Sigmoid colon (tissue), 7 donors: ENCODE data around the gene RBM10. TPM values are rescaled to one million over a fixed set of nuclear protein-coding genes. Genes with fewer than 3 reads are reported as not detected.
"Not testable (repeated sequence)": the region's sequence is repeated elsewhere in the genome, so short reads cannot be mapped to it uniquely, and the experiment has no call there.

ENCODE experiments used
- DNase-seq: peaks from one replicate; pipeline ENCODE4 v3.0.0-alpha.2; 2019
- H3K27ac ChIP-seq, 4 donors: fragments of 200-600 bp; sonication (generic); one replicate each; pipeline ENCODE4 v1.5.1; 2016 to 2019; ENCODE audit warnings: mild to moderate bottlenecking in 1 of 4
- H3K27me3 ChIP-seq, 3 donors: fragments of 200-600 bp; sonication (generic); one replicate each; pipeline ENCODE4 v1.5.1; 2019; ENCODE audit warnings: mild to moderate bottlenecking in 1 of 3
- H3K36me3 ChIP-seq, 4 donors: fragments of 200-600 bp; sonication (generic); one replicate each; pipeline ENCODE4 v1.5.1; 2016 to 2019
- H3K4me1 ChIP-seq, 4 donors: fragments of 200-600 bp; sonication (generic); one replicate each; pipeline ENCODE4 v1.5.1; 2017 to 2019
- H3K4me3 ChIP-seq, 4 donors: fragments of 200-600 bp; sonication (generic); one replicate each; pipeline ENCODE4 v1.5.1; 2017 to 2019; ENCODE audit warnings: mild to moderate bottlenecking in 2 of 4, moderate library complexity in 1 of 4
- H3K9me3 ChIP-seq, 4 donors: fragments of 200-600 bp in 3 of 4; sonication (generic) in 3 of 4; one replicate each; pipeline versions ENCODE4 v1.5.1 to v1.6.1; 2013 to 2019
- EP300 ChIP-seq, 4 donors: sonication (generic); formaldehyde crosslinking; IDR thresholded peaks; one replicate each; pipeline ENCODE4 v1.6.1; 2017; ENCODE audit warnings: antibody characterized with exemption in 4 of 4
- POLR2A ChIP-seq, 2 donors: fragments of 450-650 bp; IDR thresholded peaks; one replicate each; pipeline ENCODE4 v1.6.1; 2016; ENCODE audit warnings: antibody characterized with exemption in 2 of 2, mild to moderate bottlenecking in 2 of 2, moderate library complexity in 2 of 2
- POLR2AphosphoS5 ChIP-seq, 4 donors: sonication (generic); formaldehyde crosslinking; IDR thresholded peaks; one replicate each; pipeline ENCODE4 v1.6.1; 2017; ENCODE audit warnings: antibody characterized with exemption in 4 of 4
- WGBS, 2 donors: extraction: QIAGEN DNeasy Blood & Tissue Kit; methylation state at CpG; one replicate each; pipeline ENCODE4 v1.1.7; 2013; 5-methylcytosine and 5-hydroxymethylcytosine counted together
- intact Hi-C: fragments of 100-400 bp; cut with DNase I; formaldehyde crosslinking; loops from one replicate; pipeline ENCODE4 v1.15.1; 2023
- polyA plus RNA-seq, 3 donors: library from polyadenylated mRNA; stranded (reverse); fragments of 200-250 nt; gene quantifications; one replicate each; pipeline ENCODE4 v1.2.3, GENCODE V29; 2013
- total RNA-seq, 4 donors: library from RNA; depleted of rRNA; stranded (reverse); fragments of >200 nt; gene quantifications; one replicate each; pipeline ENCODE4 v1.1.0, GENCODE V29; 2016
- TF ChIP-seq, protein P1 (sequence below), 4 experiments: fragments of 450-650 bp in 3 of 4; fragments of 200-600 bp in 1 of 4; IDR thresholded peaks; one replicate each; pipeline ENCODE4 v1.5.1; 2016 to 2019; ENCODE audit warnings: antibody characterized with exemption in 4 of 4, mild to moderate bottlenecking in 3 of 4, moderate library complexity in 2 of 4
- donor health status: healthy with polysubstance abuse.
- donor health status: Bipolar disorder and iron deficiency.
- donor health status: healthy.

Gene RBM10
- total and polyA plus RNA-seq, 7 donors, result 15.0 to 44.3 (median 22.4) TPM

DNA sequence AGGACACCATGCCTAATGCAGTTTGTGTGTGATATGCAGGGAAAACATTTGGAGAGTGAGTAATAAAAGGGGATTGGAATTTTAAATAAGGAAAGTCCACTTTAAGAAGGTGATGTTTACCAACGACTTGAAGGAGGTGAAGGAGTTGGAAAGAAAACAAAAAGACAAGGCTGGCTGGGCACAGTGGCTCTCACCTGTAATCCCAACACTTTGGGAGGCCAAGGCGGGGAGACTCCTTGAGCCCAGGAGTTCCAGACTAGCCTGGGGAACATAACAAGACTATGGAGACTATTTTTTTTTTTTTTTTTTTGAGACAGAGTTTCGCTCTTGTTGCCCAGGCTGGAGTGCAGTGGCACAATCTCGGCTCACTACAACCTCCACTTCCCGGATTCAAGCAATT lies 11.5 kb upstream of the RBM10 start:
- Histone ChIP-seq H3K36me3 (no peaks in the 10 kb centered on the region), H3K4me1 (peaks cover 0 to 9% (median 0%) of the 10 kb centered on the region in 4 donors), H3K9me3 (no peaks in the 10 kb centered on the region), H3K27me3 (no peaks in the 10 kb centered on the region), H3K27ac (no peak overlapping the region), H3K4me3 (no peak overlapping the region)
- intact Hi-C loops, result no loop called here
- no peak for TF ChIP-seq EP300 (IDR thresholded peaks at IDR 0.05)
- DNase-seq, result peak; percentile 48
- WGBS, 2 donors, result 82 to 83% methylated on average over 4 to 5 of the region's 5 CpGs

DNA sequence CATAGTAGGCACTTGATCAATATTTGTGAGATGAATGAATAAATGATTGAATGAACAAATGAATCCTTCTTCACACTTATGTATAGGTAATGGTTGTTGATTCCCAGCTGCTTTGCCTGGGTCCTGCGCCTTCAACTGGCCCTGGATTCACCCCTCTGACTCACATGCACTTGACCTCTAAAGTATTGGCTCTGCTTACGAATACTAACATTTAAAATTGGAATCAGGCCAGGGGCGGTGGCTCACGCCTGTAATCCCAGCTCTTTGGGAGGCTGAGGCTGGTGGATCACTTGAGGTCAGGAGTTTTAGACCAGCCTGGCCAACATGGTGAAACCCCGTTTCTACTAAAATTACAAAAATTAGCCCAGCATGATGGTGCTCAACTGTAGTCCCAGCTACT lies 9.4 kb upstream of the RBM10 start:
- H3K27ac ChIP-seq, H3K36me3 ChIP-seq, H3K9me3 ChIP-seq, H3K4me3 ChIP-seq, H3K27me3 ChIP-seq, intact Hi-C loops, H3K4me1 ChIP-seq: not testable (repeated sequence)
- 45 to 80% methylated on average over 5 of the region's 5 CpGs for WGBS, 2 donors
- peak; percentile 45 for DNase-seq

DNA sequence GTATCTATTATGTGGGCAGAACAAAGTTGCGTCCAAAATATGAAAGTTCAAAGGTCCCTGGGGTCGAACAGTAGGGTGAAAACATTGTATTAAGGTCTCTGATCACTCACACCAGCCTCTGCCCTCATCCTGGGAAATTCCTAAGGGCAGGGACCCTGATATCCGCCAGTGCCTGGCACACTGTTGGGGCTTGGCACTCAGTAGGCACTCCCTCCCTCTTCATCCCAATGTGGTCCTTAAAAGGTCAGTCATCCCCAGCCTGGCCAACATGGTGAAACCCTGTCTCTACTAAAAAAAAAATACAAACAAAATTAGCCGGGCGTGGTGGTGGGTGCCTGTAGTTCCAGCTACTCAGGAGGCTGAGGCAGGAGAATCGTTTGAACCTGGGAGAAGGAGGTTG lies 6.8 kb upstream of the RBM10 start:
- TF ChIP-seq, protein P1, sequence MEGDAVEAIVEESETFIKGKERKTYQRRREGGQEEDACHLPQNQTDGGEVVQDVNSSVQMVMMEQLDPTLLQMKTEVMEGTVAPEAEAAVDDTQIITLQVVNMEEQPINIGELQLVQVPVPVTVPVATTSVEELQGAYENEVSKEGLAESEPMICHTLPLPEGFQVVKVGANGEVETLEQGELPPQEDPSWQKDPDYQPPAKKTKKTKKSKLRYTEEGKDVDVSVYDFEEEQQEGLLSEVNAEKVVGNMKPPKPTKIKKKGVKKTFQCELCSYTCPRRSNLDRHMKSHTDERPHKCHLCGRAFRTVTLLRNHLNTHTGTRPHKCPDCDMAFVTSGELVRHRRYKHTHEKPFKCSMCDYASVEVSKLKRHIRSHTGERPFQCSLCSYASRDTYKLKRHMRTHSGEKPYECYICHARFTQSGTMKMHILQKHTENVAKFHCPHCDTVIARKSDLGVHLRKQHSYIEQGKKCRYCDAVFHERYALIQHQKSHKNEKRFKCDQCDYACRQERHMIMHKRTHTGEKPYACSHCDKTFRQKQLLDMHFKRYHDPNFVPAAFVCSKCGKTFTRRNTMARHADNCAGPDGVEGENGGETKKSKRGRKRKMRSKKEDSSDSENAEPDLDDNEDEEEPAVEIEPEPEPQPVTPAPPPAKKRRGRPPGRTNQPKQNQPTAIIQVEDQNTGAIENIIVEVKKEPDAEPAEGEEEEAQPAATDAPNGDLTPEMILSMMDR (IDR thresholded peaks at IDR 0.05), result no peak
- no peak for TF ChIP-seq POLR2AphosphoS5 (IDR thresholded peaks at IDR 0.05)
- TF ChIP-seq EP300 (IDR thresholded peaks at IDR 0.05), result no peak
- no peak for TF ChIP-seq POLR2A (IDR thresholded peaks at IDR 0.05)
- no peak for DNase-seq
- H3K36me3 ChIP-seq, result peaks cover 0 to 10% (median 0%) of the 10 kb centered on the region in 4 donors
- H3K27me3 ChIP-seq, result no peaks in the 10 kb centered on the region
- intact Hi-C loops, result no loop called here
- H3K9me3 ChIP-seq, result no peaks in the 10 kb centered on the region
- no peak overlapping the region for H3K4me3 ChIP-seq
- peaks cover 0 to 2% (median under 1%) of the 10 kb centered on the region in 4 donors for H3K4me1 ChIP-seq
- no peak overlapping the region for H3K27ac ChIP-seq
- 86 to 91% methylated on average over 6 of the region's 6 CpGs for WGBS, 2 donors

DNA sequence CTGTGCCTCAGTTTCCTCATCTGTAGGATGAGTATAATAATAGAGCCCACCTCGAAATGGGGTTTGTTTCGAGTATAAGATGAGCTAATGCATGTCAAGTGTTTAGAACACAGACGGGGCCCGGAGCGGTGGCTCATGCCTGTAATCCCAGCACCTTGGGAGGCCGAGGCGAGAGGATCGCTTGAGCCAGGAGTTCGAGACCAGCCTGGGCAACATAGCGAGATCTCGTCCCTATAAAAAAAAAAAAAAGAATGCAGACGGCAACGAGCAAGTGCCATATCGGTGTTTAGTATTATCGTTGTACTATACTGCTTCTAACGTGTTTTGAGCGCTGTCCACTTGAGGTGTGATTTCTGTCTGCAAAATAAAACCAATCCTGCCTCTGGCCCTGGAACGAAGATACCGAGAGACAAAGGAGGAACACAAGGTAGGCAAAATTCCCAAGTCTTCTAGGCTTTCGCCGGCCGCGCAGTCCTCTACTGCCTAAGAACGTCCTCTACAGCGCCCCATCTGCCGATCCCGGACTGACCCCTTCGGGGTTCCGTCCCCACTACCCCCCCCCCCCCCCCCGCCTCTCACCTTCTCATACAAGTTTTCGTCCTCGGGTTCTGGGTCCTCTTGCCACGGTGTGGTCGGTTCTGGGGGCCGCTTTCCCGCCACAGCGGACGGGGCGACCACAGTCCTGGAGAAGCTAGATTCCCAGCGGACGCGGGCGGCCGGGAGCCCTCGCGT lies 961 bp upstream of the RBM10 start:
- WGBS, 2 donors, result 1 to 3% methylated on average over 43 of the region's 46 CpGs
- peaks cover 0 to 10% (median 0%) of the 10 kb centered on the region in 4 donors for H3K36me3 ChIP-seq
- peak overlapping the region; percentile 92 to 96 (median 94) for H3K27ac ChIP-seq
- DNase-seq, result peak; percentile 70
- peak overlapping the region; percentile 62 to 69 (median 68) for H3K4me3 ChIP-seq
- H3K9me3 ChIP-seq, result no peaks in the 10 kb centered on the region
- intact Hi-C loops, result loop anchor here (10.0 kb wide), 2 partner anchors 91 to 341 kb away; partner anchors contain the start of genes USP11 and ZNF41
- no peaks in the 10 kb centered on the region for H3K27me3 ChIP-seq
- no peak for TF ChIP-seq POLR2A (IDR thresholded peaks at IDR 0.05)
- TF ChIP-seq, protein P1 (IDR thresholded peaks at IDR 0.05), result no peak
- TF ChIP-seq POLR2AphosphoS5 (IDR thresholded peaks at IDR 0.05), result no peak
- TF ChIP-seq EP300 (IDR thresholded peaks at IDR 0.05), result no peak
- H3K4me1 ChIP-seq, result peaks cover 0 to 30% (median 18%) of the 10 kb centered on the region in 4 donors

DNA sequence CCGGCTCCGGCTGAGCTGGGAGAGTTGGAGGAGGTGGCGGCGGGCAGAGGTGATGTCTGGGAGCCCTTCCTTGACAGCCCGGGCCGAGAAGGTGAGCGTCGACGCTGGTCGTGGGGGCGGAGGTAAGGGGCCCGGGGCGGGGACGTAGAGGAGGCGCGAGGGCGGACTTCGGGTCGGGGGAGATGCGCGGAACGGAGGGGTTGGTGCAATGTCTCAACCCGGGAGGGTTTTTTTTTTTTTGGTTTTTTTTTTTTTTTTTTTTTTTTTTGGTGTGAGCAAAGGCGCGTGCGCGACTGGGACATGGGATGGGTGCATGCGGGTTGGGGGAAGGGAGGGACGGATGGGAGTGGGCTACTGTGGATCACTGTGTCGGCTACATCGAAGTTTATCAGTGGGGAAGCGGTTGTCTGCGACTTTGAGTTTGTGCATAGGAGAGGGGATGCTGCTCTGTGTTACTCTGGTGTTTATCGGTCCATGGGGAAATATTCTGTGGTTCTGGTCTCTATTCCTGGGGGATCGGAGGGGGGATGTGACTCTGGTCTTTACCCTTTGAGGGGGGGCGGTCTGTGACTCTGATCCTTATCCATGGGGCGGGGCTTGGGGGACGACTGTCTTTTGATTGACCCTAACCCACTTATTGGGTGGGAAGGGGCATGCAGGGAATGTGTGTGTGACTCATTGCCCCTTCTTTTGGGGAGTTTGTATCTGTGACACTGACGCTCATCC lies 537 bp downstream of the RBM10 start:
- TF ChIP-seq POLR2AphosphoS5 (IDR thresholded peaks at IDR 0.05), result no peak
- TF ChIP-seq POLR2A (IDR thresholded peaks at IDR 0.05), result no peak
- H3K4me1 ChIP-seq, result peaks cover 0 to 30% (median 18%) of the 10 kb centered on the region in 4 donors
- peak; percentile 64 for DNase-seq
- peak overlapping the region; percentile 62 to 69 (median 68) for H3K4me3 ChIP-seq
- no peaks in the 10 kb centered on the region for H3K27me3 ChIP-seq
- WGBS, 2 donors, result 0 to 1% methylated on average over 39 of the region's 39 CpGs
- peaks cover 0 to 10% (median 0%) of the 10 kb centered on the region in 4 donors for H3K36me3 ChIP-seq
- peak overlapping the region; percentile 92 to 96 (median 94) for H3K27ac ChIP-seq
- intact Hi-C loops, result loop anchor here (10.0 kb wide), 2 partner anchors 89 to 339 kb away; partner anchors contain the start of genes USP11 and ZNF41
- H3K9me3 ChIP-seq, result no peaks in the 10 kb centered on the region
